GM18511 (cell line): ENCODE results near the gene CGN.
A peak's percentile ranks its signal among the peaks of the same experiment; 100 is the strongest.

ENCODE experiments used
- ATAC-seq: cut with Tn5 transposase; IDR thresholded peaks from one replicate; pipeline ENCODE4 v1.9.1; 2021; ENCODE audit warnings: mild to moderate bottlenecking, moderate library complexity; ENCODE audit not compliant: unreplicated experiment

Gene CGN

GRCh38 chr1:151510957-151511635, at the start of gene CGN:
Gene CGN (plus strand): TSS chr1:151511387. CDS start chr1:151518520, 7,133 bp downstream.
- peak; percentile 86 for ATAC-seq

GRCh38 chr1:151461694-151462093, 49.5 kb upstream of the CGN start:
- ATAC-seq, result no peak

- ATAC-seq, result no peak
Measured at GRCh38 chr1:151465026-151465425, 46.2 kb upstream of the CGN start.

GRCh38 chr1:151472856-151473731, 38.1 kb upstream of the CGN start:
- no peak for ATAC-seq

- ATAC-seq, result no peak
Measured at GRCh38 chr1:151474745-151475144, 36.4 kb upstream of the CGN start.

GRCh38 chr1:151475175-151475574, 36.0 kb upstream of the CGN start:
- peak; percentile 78 for ATAC-seq

- no peak for ATAC-seq
Measured at GRCh38 chr1:151476083-151476482, 35.1 kb upstream of the CGN start.

GRCh38 chr1:151477066-151477465, 34.1 kb upstream of the CGN start:
- ATAC-seq, result no peak

- no peak for ATAC-seq
Measured at GRCh38 chr1:151478140-151478812, 32.9 kb upstream of the CGN start.

- ATAC-seq, result no peak
Measured at GRCh38 chr1:151478923-151479322, 32.3 kb upstream of the CGN start.

- no peak for ATAC-seq
Measured at GRCh38 chr1:151479462-151479861, 31.7 kb upstream of the CGN start.

GRCh38 chr1:151482017-151482416, 29.2 kb upstream of the CGN start:
- no peak for ATAC-seq

- ATAC-seq, result no peak
Measured at GRCh38 chr1:151485685-151486255, 25.4 kb upstream of the CGN start.

GRCh38 chr1:151486557-151486956, 24.6 kb upstream of the CGN start:
- no peak for ATAC-seq

- no peak for ATAC-seq
Measured at GRCh38 chr1:151491641-151492040, 19.5 kb upstream of the CGN start.

GRCh38 chr1:151492120-151492519, 19.1 kb upstream of the CGN start:
- ATAC-seq, result no peak

- no peak for ATAC-seq
Measured at GRCh38 chr1:151493042-151493441, 18.1 kb upstream of the CGN start.

- no peak for ATAC-seq
Measured at GRCh38 chr1:151494741-151495281, 16.4 kb upstream of the CGN start.

GRCh38 chr1:151495316-151495715, 15.9 kb upstream of the CGN start:
- no peak for ATAC-seq

GRCh38 chr1:151499365-151499764, 11.8 kb upstream of the CGN start:
- ATAC-seq, result no peak

- ATAC-seq, result no peak
Measured at GRCh38 chr1:151499930-151500329, 11.3 kb upstream of the CGN start.
